Activated CD4-positive, alpha-beta T cell treated with anti-CD3 and anti-CD28 coated beads, Interleukin-10, Interleukin-2, amounts not matched to agents 100 ng/mL and 50 ng/mL, durations not matched to agents 16 hours and 8 hours (primary cell): Measurements from ENCODE around the gene METTL26.
A peak's percentile ranks its signal among the peaks of the same experiment; 100 is the strongest.

Experiments used
- DNase-seq: peaks from one replicate; pipeline ENCODE4 v3.0.0-alpha.2; 2020

Gene METTL26

GRCh38 chr16:674968-675883 is 39.1 kb upstream of the METTL26 start, which contains the start of gene RHBDL1:
Gene RHBDL1, plus strand, starts transcription at chr16:675671. Its CDS starts 120 bp downstream, at chr16:675791.
- no peak for DNase-seq

GRCh38 chr16:674214-674881 is 38.2 kb upstream of the METTL26 start:
- DNase-seq, result no peak

GRCh38 chr16:673399-673991 is 37.4 kb upstream of the METTL26 start:
- no peak for DNase-seq

- DNase-seq, result no peak
Measured at GRCh38 chr16:672851-673250, 36.7 kb upstream of the METTL26 start.

GRCh38 chr16:672371-672770 is 36.3 kb upstream of the METTL26 start:
- no peak for DNase-seq

- DNase-seq, result no peak
Measured at GRCh38 chr16:671353-672131, 35.4 kb upstream of the METTL26 start.

GRCh38 chr16:670485-671352 is 34.6 kb upstream of the METTL26 start:
- no peak for DNase-seq

- DNase-seq, result no peak
Measured at GRCh38 chr16:669666-670065, 33.6 kb upstream of the METTL26 start.

- no peak for DNase-seq
Measured at GRCh38 chr16:668519-669171, 32.5 kb upstream of the METTL26 start.

- peak; percentile 96 for DNase-seq
Measured at GRCh38 chr16:667780-668518, 31.8 kb upstream of the METTL26 start, which contains the start of gene RHOT2. Gene RHOT2, plus strand, starts transcription at chr16:668132. Its CDS starts 68 bp downstream, at chr16:668200.

- no peak for DNase-seq
Measured at GRCh38 chr16:667113-667779, 31.1 kb upstream of the METTL26 start.

GRCh38 chr16:666572-666971 is 30.5 kb upstream of the METTL26 start:
- DNase-seq, result no peak

- DNase-seq, result no peak
Measured at GRCh38 chr16:662597-662996, 26.5 kb upstream of the METTL26 start.

GRCh38 chr16:662095-662494 is 26.0 kb upstream of the METTL26 start:
- no peak for DNase-seq

- no peak for DNase-seq
Measured at GRCh38 chr16:661184-661821, 25.2 kb upstream of the METTL26 start.

- DNase-seq, result peak; percentile 80
Measured at GRCh38 chr16:660459-661183, 24.5 kb upstream of the METTL26 start.

GRCh38 chr16:660132-660458 is 24.0 kb upstream of the METTL26 start:
- DNase-seq, result no peak

GRCh38 chr16:659618-660017 is 23.5 kb upstream of the METTL26 start:
- DNase-seq, result no peak
